ENCODE measurements around the gene PPP4R1. TPM values are rescaled to one million over a fixed set of nuclear protein-coding genes. Genes with fewer than 3 reads are reported as not detected.

PPP4R1 gene
- polyA plus RNA-seq, 1 donor from 2014 or later: 127 TPM

DNA sequence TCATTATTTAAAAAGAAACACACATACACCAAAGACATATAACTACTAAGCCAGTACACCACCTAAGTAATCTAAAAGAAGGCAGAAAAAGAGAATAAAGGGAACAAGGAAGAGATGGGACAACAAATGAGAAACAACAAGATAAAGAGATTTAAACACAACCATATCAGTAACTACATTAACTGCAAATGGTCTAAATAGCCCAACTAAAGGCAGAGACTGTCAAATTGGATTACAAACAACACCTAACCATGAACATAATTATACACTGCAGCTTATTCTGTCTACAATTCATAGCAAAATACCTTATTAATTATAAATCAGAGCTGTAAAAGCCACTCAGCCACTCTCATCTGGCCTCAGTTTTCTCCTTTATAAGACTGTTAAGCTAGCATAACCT is 15.0 kb downstream of the PPP4R1 start:
- no peak overlapping the region for H3K4me3 ChIP-seq (ENCODE audit: low read length)
- H3K9me3 ChIP-seq (ENCODE audit: low read length): peaks cover 10% of the 10 kb centered on the region
- no peak overlapping the region for H3K27ac ChIP-seq (ENCODE audit: low read length)
- no peak overlapping the region for H3K4me2 ChIP-seq (ENCODE audit: low read length)
- no peaks in the 10 kb centered on the region for H3K9me2 ChIP-seq (ENCODE audit: insufficient read depth, low read length)
- no peaks in the 10 kb centered on the region for H3F3A ChIP-seq (ENCODE audit: insufficient read depth, low read length, poor library complexity, severe bottlenecking)
- no peak overlapping the region for H3K9ac ChIP-seq (ENCODE audit: low read length)
- no peaks in the 10 kb centered on the region for H4K20me1 ChIP-seq (ENCODE audit: insufficient read depth)
- H3K27me3 ChIP-seq (ENCODE audit: insufficient read depth, low read depth, low read length): no peaks in the 10 kb centered on the region
- peaks cover 6% of the 10 kb centered on the region for H3K36me3 ChIP-seq (ENCODE audit: insufficient read depth, low read length)
- TF ChIP-seq POLR2AphosphoS5 (IDR thresholded peaks at IDR 0.05) (no peak), SMC3 (conservative IDR thresholded peaks at IDR 0.05; ENCODE audit: poor library complexity) (no peak), EP300 (conservative IDR thresholded peaks at IDR 0.05; ENCODE audit: poor library complexity, severe bottlenecking) (no peak), TAF1 (IDR thresholded peaks at IDR 0.05; ENCODE audit: low read depth) (no peak), EZH2 (IDR thresholded peaks at IDR 0.05; ENCODE audit: borderline replicate concordance, insufficient read depth, low read length, poor library complexity, severe bottlenecking) (no peak), CTCF (IDR thresholded peaks at IDR 0.05; ENCODE audit: poor library complexity, severe bottlenecking) (no peak), REST (IDR thresholded peaks at IDR 0.05; ENCODE audit: borderline replicate concordance) (no peak), MXI1 (conservative IDR thresholded peaks at IDR 0.05; ENCODE audit: poor library complexity, severe bottlenecking) (no peak), RAD21 (conservative IDR thresholded peaks at IDR 0.05) (no peak)
- H3K79me2 ChIP-seq (replicated peaks; ENCODE audit: insufficient read depth, low read length): peaks cover 89% of the 10 kb centered on the region
- no peak overlapping the region for H2AFZ ChIP-seq (ENCODE audit: low read depth, low read length)

- Histone ChIP-seq H2AFZ (ENCODE audit: low read depth, low read length) (no peak overlapping the region), H3K4me3 (ENCODE audit: low read length) (no peak overlapping the region), H3K4me2 (ENCODE audit: low read length) (no peak overlapping the region), H3K27me3 (ENCODE audit: insufficient read depth, low read depth, low read length) (no peaks in the 10 kb centered on the region), H3K27ac (ENCODE audit: low read length) (no peak overlapping the region), H3K36me3 (ENCODE audit: insufficient read depth, low read length) (peaks cover 6% of the 10 kb centered on the region), H3K9me3 (ENCODE audit: low read length) (peaks cover 10% of the 10 kb centered on the region), H3F3A (ENCODE audit: insufficient read depth, low read length, poor library complexity, severe bottlenecking) (no peaks in the 10 kb centered on the region), H4K20me1 (ENCODE audit: insufficient read depth) (no peaks in the 10 kb centered on the region), H3K9ac (ENCODE audit: low read length) (no peak overlapping the region), H3K9me2 (ENCODE audit: insufficient read depth, low read length) (no peaks in the 10 kb centered on the region), H3K79me2 (replicated peaks; ENCODE audit: insufficient read depth, low read length) (peaks cover 76% of the 10 kb centered on the region)
- no peak for TF ChIP-seq EP300 (conservative IDR thresholded peaks at IDR 0.05; ENCODE audit: poor library complexity, severe bottlenecking)
- TF ChIP-seq POLR2AphosphoS5 (IDR thresholded peaks at IDR 0.05): no peak
- TF ChIP-seq EZH2 (IDR thresholded peaks at IDR 0.05; ENCODE audit: borderline replicate concordance, insufficient read depth, low read length, poor library complexity, severe bottlenecking): no peak
- no peak for TF ChIP-seq MXI1 (conservative IDR thresholded peaks at IDR 0.05; ENCODE audit: poor library complexity, severe bottlenecking)
- no peak for TF ChIP-seq CTCF (IDR thresholded peaks at IDR 0.05; ENCODE audit: poor library complexity, severe bottlenecking)
- no peak for TF ChIP-seq SMC3 (conservative IDR thresholded peaks at IDR 0.05; ENCODE audit: poor library complexity)
- no peak for TF ChIP-seq RAD21 (conservative IDR thresholded peaks at IDR 0.05)
- TF ChIP-seq REST (IDR thresholded peaks at IDR 0.05; ENCODE audit: borderline replicate concordance): no peak
- no peak for TF ChIP-seq TAF1 (IDR thresholded peaks at IDR 0.05; ENCODE audit: low read depth)
These were observed 16.8 kb downstream of the PPP4R1 start for GRCh38 chr18:9597609-9598008.

All from neural cell (in vitro differentiated cells).